NCI-H774 (cell line): ENCODE results near the gene GALNT18.
A peak's percentile ranks its signal among the peaks of the same experiment; 100 is the strongest.

Experiments
- DNase-seq: peaks from one replicate; lab custom pipeline; 2025; lab: John Stamatoyannopoulos, UW

Gene GALNT18

DNA sequence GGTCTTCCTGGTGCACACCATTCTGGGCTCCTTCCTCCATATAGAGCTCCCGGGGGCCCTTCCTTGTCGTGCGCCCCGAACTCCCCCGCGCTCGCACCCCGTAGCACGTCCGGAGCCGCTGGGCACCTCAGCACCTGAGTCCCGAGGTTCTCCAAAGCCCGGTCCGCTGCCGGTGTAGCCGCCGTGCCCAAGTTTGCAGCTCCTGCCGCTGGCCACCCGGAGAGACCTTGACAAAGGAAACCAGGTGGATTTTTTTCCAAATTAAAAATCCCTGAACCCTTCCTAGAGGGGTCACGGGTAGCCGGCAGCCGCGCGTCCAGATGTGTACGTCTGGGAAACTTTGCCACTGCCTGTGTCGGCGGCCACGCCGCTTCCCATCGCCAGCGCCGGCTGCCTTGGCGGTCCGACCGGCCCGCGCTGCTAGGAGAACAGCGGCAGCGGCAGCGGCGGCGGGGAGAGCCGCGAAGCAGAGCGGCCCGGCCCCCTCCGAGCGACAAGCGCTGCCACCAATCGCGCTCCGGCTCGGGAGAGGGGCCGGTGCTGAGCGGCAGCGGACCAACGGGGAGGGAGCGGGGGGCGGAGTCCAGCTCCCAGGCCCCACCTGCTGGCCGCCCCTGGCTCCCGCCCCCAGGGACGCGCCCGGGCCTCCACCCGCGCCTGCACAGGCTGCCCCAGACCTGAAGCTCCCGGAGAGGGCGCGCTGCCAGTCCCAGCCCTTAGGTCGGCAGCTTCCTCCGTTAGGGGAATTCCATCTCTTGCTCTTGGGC is at the start of gene GALNT18:
Gene GALNT18 (minus strand): TSS at position 433 of the 767 bp plus-strand sequence.
- peak; percentile 95 for DNase-seq

DNA sequence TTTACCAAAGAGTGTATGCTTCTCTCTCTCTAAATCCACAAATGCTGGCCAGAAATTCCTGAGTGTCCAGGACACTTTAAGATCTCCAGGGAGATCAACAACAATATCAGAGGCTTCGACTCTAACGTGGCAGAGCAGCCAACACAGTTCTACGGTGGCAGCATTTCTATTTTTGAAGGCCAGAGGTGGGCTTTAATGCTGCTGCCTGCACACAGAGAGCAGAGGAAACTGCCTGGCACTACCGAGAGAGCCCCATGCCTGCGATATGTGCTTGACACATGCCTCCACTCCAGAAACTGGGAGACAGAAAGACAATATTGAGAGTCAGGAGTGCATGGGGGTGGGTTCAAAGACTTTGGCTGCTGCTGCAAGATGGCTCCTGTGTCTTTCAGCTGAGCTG is 48.8 kb upstream of the GALNT18 start:
- no peak for DNase-seq

DNA sequence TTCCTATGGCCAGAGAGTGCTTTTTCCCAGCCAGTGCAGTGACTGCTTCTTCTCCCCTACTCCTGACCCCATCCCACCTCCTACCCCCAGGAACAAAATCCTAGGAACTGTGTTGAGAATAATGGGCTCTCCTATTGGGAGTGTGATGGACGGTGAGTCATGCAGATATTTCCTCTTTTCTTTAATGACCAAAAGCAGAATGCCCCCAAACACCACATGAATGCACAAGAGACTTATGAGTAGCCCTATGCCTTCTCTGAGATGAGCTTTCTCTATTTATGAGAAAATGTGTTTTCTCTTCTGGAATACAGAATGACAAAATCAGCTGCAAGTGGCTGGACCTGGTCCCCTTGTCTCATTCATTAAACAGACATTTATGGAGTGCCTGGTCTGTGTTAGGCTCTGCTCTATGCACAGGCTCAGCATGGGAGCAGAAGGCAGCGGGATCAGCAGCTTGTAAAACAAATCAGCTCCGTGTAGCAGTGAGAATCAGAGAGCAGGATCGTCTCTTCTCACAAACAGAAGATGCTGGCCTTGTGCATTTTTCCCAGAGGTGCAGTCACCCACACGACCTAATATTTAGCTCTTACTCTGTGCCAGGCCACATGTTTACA is 47.5 kb upstream of the GALNT18 start:
- DNase-seq, result no peak

DNA sequence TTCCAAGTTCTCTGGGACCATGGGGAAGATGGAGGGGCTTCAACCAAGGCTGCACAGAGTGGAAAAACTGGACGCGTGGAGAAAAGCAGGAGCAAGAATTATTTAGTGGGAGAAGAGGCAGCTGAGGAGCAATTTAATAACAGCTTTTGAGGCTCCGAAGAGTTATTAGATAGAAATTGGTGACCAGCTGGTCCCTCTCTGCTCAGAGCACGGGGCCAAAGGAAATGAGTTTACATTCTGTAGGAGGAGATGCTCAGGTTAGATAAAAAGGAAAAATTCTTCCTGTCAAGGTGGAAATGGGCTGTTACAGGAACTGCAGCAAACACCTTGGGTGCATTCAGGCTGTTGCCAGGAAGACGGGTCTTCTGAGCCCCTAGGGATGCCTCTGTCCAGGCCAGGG is 47.0 kb upstream of the GALNT18 start:
- no peak for DNase-seq

DNA sequence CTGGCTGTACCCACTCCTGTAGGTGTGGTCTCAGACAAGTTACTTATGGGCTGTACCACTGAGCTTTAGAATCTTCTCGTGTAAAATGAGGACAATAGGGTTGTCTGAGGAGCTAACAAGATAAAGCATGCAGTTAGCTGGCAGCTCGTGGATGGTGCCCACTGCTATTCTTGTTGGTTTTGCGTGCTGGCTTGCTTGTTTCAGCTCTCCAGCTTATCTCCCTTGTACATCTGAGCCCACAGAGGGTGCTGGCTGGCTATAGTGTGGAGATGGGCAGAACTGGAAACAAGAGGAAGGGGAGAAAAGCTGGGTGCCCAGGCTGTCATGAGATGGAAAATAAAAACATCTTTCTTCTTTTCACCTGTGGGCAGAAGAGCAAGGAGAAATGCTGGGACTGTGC is 46.5 kb upstream of the GALNT18 start:
- DNase-seq, result no peak

DNA sequence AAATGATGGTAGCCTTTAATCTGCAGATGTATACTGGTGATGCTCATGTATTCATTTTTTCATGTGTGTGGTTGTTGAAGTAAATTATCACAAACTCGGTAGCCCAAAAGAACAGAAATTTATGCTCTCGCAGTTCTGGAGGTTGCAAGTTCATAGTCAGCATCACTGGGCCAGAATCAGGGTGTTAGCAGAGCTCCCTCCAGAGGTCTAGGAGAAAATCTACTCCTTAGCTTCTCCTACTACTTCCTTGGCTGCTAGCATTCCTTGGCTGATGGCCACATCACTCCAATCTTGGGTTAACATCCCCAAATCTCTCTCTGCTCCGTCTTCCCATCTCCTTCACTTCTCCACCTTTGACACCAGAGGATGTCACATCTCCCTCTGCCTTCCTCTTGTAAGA is 45.3 kb upstream of the GALNT18 start:
- DNase-seq, result no peak

DNA sequence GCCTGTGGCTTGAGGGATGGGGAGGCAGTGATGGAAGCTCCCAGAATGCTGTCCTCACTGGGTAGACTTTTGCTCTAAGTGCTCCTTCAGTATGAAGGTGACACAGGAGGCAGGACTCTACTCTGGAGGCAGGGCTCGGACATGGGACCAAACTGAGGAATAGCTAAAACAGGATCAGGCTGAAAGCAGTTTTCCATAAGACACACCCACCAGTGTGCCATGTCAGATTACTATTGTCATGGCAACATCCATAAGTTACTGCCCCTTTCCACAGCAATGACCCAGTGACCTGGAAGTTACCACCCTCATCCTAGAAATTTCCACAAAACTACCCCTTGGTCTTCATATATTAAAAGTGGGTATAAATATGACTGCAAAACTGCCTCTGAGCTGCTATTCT is 43.6 kb upstream of the GALNT18 start:
- no peak for DNase-seq

DNA sequence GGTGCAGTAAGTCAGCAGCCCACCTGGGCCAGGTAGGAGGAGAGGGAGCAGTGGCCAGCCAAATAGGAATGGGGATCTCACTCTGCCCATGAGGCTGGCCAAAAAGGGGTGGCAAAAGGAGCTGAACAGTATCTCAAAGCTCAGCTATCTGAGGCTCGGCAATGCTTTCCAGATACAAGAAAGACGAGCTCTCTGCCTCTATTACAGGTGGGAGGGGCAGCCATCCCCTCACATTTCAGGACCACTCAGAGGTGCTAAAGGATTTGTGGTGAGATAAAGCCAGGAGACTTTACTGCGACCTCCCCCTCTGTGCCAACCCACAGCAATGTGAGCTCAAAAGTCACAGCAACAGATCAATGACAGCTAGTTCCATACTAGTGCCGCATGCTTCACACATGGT is 42.1 kb upstream of the GALNT18 start:
- no peak for DNase-seq

DNA sequence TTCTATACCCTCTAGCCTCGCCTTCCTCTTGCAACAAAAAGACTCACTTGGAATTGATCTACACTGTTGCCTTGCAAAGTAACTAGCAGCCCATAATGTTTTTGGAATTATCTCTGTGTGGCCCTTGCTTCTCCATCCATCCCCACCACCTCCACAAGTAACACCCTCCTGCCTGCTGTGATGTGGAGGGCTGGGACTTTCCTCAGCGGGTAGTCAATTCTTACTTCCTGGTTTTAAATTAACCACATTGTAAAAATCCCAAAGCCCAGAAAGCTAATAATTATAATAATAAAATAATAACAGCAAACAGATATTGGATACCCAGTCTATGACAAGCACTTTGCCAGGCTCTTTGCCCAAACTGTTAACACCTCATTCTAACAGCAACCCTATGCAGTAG is 40.8 kb upstream of the GALNT18 start:
- DNase-seq, result no peak

DNA sequence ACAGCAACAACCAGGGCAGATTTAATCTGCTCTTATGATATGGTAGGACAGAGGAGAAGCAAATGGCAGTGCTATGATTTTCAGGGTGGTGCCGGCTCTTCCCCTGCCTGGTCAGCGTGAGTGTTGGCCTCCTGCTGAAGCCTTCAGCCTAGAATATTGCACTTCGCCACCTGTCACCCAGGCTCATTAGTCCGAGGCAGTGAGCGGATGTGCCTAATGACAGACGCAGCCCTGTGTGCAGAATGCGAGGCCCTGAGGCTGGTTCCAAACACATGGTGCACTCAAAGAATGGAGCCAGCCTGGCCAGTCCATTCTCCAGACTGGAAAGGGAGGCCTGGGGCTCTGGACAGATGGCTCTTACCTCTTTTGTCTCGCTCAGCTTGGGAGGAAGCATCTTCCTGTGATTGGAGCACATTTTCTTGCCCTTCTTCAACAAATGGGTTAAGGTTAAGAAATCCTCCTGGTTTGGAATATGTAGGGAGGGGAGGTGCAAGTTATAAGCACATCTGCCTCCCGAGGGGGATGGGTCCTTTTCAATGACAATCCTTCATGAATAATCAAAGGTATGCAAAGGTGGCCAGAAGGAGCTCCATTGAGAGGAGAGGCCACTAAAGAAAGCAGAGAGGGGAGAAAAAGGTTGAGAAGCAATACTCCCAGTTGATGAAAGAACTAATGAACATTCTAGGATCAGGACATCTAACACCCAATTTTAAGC is 39.7 kb upstream of the GALNT18 start:
- no peak for DNase-seq

DNA sequence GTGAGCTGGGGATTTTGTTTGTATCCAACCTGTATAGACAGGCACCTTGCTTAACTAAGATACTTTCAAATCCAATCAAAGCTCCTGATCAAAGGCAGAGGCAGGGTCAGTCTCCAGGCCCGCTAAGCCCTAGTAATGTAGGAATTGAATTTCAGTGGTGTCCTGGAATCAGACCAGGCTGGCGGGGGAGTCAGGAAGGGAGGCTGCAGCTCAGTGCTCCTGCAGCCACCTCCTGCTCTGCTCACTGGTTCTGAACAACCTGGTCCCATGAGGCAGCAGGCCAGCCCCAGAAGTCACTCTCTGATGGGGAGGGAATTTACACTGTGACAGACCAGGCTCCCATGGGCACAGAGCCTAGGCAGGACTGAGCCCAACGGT is 38.5 kb upstream of the GALNT18 start:
- DNase-seq, result no peak

DNA sequence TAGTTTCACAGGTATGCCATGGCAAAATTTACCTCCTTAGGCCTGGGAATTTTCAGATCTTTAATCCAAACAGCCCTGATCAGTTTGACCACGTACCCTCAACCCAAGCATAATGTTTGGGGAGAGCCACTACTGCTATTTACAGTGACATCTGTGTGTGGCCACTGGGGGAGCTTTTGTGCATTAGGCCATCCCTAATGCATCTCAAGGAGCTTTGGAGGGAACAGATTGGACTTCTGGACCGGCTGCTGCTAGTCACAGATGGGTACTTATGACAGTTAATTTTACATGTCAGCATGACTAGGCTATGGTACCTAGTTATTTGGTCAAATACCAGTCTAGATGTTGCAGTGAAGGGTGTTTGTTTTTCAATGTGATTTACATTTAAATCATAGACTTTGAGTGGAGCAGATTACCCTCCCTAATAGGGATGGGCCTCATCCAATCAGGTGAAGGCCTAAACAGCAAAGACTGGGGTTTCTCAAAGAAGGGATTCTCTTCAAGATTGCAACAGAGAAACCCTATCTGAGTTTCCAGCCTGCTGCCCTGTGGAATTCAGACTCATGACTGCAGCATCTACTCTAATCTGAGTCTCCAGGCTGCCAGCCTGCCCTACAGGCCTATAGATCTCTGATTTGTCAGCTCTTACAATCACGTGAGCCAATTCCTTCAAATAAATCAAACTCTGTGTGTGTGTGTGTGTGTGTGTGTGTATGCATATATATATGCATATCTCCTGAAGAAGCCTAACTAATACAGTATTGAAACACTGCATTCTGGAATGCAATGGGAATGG is 38.0 kb upstream of the GALNT18 start:
- no peak for DNase-seq

DNA sequence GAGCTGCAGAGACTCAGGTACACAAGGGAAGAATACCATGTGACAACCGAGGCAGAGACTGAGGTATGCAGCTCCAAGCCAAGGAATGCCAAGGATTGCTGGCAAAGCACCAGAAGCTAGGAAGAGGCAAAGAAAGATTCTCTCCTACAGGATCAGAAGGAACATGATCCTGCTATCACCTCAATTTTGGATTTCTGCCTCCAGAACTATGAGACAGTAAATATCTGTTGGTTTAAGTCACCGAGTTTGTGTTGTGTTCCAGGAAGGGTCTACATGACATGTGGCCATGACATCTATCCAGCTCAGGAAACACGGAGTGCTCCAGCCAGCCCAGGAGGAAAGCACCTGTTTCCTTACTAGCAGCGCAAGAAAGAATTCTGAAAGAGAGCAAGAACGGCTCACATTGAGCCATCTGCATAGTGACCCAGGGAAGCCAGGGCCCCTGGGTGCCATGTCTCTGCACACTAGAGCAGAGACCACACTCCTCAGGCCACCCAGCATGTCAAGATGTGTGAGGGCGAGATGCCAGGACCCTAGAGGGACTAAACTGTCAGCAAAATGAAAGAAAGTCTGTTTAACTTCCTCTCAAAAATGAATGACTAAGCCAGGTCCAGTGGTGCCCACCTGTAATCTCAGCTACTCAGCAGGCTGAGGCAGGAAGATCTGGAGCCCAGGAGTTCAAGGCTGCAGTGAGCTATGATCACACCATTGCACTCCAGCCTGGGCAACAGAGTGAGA is 35.6 kb upstream of the GALNT18 start:
- no peak for DNase-seq

DNA sequence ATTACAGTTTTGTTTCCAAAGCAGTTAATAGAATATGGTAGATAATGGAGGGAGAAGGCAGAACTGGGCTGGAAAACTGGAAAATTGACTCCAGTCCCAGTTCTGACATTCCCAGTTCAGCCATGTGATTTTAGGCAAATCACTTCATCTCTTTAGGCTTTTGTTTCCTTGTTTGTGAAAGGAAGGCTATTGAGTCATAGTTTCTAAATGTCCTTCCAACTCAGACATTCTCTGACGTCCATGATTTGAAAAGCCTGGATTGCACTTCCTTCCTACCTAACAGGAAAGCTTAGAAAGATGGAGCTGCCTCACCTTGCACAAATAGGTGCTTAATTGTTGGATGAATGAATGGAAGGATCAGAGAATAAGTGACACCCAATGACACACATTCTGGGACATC is 19.8 kb upstream of the GALNT18 start:
- DNase-seq, result no peak

DNA sequence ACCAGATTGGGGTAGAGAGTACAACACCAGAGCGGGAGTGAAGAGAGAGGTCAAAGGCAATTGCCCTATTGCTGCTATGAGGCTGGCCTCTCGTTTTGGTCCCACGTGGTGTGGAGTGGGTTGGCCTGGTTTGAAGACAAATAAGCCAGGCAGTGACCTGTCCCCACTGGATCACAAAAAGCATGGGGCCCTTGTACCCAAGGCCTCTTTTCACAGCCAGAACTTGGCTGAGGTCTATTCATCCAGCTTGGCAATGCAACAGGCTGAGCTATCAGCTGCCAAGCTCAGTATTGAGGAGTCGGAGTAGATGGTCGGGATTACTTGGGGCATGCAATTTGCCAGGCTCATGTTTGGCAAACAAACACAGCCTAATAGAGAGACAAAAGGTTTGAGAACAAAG is 19.2 kb upstream of the GALNT18 start:
- no peak for DNase-seq

DNA sequence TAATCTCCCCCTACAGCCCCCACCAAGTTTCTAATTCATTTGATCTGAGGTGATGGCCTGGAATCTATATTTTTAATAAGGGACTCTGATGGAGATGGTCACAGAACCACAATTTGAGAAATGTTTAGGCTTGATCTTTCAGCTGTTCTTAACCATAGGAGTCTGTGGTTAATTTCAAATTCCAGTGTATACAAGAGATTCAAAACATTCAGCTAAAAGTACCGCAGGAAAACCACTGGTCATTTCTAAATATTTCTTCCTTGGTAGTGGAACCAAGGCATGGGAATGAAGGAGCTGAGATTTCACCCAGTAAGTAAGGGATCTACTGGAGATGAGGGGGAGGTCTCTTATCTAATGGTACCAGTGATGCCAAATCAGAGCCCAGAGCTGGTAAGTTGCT is 18.3 kb upstream of the GALNT18 start:
- DNase-seq, result no peak

DNA sequence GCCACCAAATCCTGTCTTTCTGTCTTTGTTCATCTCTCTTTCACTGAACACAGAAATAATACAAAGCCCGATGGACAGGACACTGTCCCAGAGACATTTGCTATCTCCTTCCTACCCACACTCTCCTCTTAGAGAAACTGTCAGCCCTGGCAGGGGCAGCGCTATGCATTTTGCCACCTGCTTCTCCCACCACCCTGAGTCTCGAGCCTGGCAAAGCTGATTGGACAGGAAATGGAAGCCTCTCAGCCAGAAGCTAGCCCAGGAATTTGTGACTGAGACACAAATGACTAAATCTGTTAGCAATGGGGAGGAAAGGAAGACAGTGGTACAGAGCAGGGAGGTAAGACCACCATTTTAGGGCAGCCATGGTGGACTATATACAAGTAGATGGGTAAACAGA is 14.9 kb upstream of the GALNT18 start:
- DNase-seq, result no peak

DNA sequence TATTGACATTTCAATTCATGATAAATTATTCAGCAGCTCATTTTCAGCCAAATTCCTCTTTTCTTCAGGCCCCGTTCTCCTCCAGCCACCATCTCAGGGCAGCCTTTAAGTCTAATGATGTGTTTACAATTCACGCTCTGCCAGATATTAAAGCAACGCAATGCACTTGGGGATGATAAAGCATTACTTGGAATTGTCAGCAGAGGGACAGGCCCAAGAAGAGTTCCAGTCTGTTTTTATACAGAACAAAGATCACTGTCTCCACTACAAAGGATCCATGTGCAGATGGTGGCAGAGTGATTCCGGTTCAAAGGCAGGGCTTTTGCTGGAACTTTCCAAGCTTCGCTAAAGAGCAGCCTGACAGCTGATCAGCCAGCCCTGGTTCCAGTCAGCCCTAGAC is 13.6 kb upstream of the GALNT18 start:
- no peak for DNase-seq

DNA sequence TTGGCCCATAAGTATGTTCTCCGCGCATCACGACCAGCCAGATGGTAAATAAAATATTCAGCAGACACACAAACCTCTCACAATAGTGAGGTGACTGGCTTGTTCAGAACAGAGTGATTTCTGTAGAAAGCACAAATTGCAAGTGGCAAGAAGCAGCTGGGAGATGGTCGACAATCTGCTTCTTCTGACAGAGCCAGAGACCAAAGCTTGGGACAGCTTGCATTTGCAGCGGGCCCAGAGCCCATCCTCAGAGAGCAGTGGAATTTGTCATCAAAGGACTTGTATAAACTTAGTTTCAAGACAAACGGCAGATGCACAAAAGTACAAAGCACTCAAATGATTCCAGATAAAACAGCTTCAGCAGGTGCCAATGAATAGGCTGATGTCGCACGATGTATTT is 7.6 kb upstream of the GALNT18 start:
- no peak for DNase-seq

DNA sequence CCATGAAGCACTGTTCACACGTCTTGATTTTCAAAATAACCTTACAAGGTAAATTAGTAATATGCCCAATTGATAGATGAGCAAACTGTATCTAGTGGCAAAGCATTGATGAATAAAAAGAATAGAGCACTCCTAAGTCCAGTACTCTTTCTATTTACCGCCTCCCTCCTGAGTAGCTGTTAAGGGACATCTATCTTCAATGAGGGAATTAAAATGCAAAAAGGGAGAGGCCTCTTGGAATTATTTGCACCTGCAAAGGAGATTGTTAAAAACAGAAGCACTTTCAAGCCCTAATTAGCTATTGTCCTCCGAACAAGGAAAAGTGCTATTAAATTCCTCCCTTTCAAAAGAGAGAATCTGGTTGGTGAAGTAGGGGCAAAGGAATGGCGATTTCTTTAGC is 6.8 kb upstream of the GALNT18 start:
- DNase-seq, result no peak

DNA sequence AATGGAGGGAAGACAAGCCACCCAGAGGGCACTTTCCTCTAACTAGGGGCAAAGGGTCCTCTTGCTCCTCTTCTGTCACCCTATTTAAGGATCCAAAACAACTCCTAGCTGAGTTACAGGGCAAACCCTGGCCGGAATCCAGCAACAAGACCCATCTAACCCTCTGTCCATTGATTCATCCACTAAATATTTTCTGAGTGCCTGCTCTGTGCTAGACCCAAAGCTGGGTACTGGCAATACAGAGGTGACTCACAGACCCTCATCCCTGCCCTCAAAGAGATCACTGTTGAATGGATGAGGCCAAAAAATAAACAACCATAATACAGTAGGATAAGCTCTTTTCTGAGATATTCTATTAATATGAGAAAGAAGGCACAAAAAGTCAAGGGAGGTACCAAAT is 4.3 kb upstream of the GALNT18 start:
- no peak for DNase-seq

DNA sequence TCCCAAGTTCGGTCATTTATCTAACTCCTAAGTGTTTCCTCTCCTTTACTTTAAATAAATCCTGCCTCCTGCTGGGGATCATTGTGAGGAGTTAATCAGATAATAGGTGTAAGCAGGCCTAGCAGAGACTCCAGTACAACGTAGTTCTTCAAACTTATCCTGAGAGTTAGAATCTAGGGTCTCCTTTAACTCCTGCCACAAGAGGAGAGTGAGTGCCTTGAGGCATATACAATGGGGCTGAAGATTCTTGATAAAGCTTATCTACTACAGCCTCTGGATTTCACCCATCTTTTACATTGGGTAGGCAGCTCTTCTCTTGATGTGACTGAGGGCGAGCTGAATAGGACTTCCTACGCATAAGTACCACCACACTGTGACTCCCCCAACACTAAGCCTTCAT is 3.1 kb upstream of the GALNT18 start:
- no peak for DNase-seq
